HepG2 (cell line): ENCODE data around the gene LSM3. TPM values are rescaled to one million over a fixed set of nuclear protein-coding genes. Genes with fewer than 3 reads are reported as not detected.

Source experiments
- ATAC-seq: fragments of 200-7000 bp; cut with Tn5 transposase; 3 replicates; pipeline ENCODE4 v1.9.1; 2020; ENCODE audit warnings: mild to moderate bottlenecking, moderate library complexity
- BruUV-seq: library from RNA; stranded (reverse); fragments of 400-500 nt; replicated peaks from 2 replicates; lab custom pipeline; 2021; lab: Mats Ljungman, UMichigan
- CTCF ChIA-PET: fragments of 300-600 bp; formaldehyde crosslinking; extraction: SDS; loops from one replicate; lab custom pipeline; 2021; ENCODE audit warnings: low total read pairs, inconsistent platforms, low intra/inter-chr PET ratio; lab: Yijun Ruan, JAX
- POLR2A ChIA-PET: fragments of 350-600 bp; sonication (Branson Sonifier 250); formaldehyde crosslinking; loops from one replicate; lab custom pipeline; 2020; ENCODE audit warnings: antibody characterized with exemption, inconsistent platforms; lab: Yijun Ruan, JAX
- DNase-seq: peaks from one replicate; pipeline ENCODE4 v3.0.0-alpha.2; 2015; ENCODE audit warnings: low spot score
- FAIRE-seq: peaks from 3 replicates; lab custom pipeline; 2011; peaks lifted over from hg19 to GRCh38; lab: Jason Lieb, UNC
- H2AFZ ChIP-seq: one replicate; pipeline ENCODE4 v1.6.1; 2011; ENCODE audit warnings: low read length, inconsistent platforms
- H3K27ac ChIP-seq: fragments of 300-600 bp; 3 replicates; pipeline ENCODE4 v1.8.0; 2011; ENCODE audit warnings: mixed run types, mild to moderate bottlenecking, mixed read lengths, low read length, inconsistent platforms; ENCODE audit not compliant: insufficient read depth; ENCODE audit errors: extremely low read length
- H3K27me3 ChIP-seq, 2 experiments: fragments of 200-600 bp in 1 of 2; 2 replicates in 1 of 2; 3 replicates in 1 of 2; pipeline versions ENCODE4 v1.6.0 to v1.8.0; 2011; ENCODE audit warnings: low read length in 2 of 2, mild to moderate bottlenecking in 2 of 2, moderate library complexity in 2 of 2, inconsistent platforms in 1 of 2; ENCODE audit not compliant: insufficient read depth in 2 of 2, control insufficient read depth in 1 of 2
- H3K36me3 ChIP-seq, 2 experiments: fragments of 200-600 bp in 1 of 2; replicated peaks in 1 of 2; 2 replicates in 1 of 2; 3 replicates in 1 of 2; pipeline versions ENCODE4 v1.5.1 to v1.8.0; 2011; ENCODE audit warnings: low read length in 2 of 2, inconsistent platforms in 1 of 2; ENCODE audit not compliant: insufficient read depth in 2 of 2, control insufficient read depth in 1 of 2
- H3K4me1 ChIP-seq: 2 replicates; pipeline ENCODE4 v1.5.1; 2012; ENCODE audit warnings: low read length, inconsistent platforms; ENCODE audit not compliant: insufficient read depth
- H3K4me2 ChIP-seq: 2 replicates; pipeline ENCODE4 v1.6.0; 2011; ENCODE audit warnings: low read depth, low read length, inconsistent platforms
- H3K4me3 ChIP-seq, 3 experiments: fragments of 200-600 bp in 1 of 3; sonication (generic), shearing (Covaris generic) in 1 of 3; replicated peaks in 1 of 3; 2 replicates each; pipeline ENCODE4 v1.5.1; 2011 to 2016; ENCODE audit warnings: low read length in 3 of 3, inconsistent platforms in 2 of 3, low read depth in 2 of 3, mild to moderate bottlenecking in 2 of 3, control low read depth in 1 of 3, mixed read lengths in 1 of 3; ENCODE audit not compliant: insufficient read depth in 1 of 3
- H3K79me2 ChIP-seq: one replicate; pipeline ENCODE4 v1.6.1; 2011; ENCODE audit warnings: low read length, inconsistent platforms; ENCODE audit not compliant: insufficient read depth
- H3K9ac ChIP-seq: 2 replicates; pipeline ENCODE4 v1.6.0; 2011; ENCODE audit warnings: mild to moderate bottlenecking, low read depth, low read length, inconsistent platforms; ENCODE audit not compliant: insufficient read depth
- H3K9me3 ChIP-seq: 2 replicates; pipeline ENCODE4 v1.5.1; 2012; ENCODE audit warnings: mild to moderate bottlenecking, low read length
- H4K20me1 ChIP-seq: 2 replicates; pipeline ENCODE4 v1.6.0; 2011; ENCODE audit warnings: inconsistent platforms, mild to moderate bottlenecking, low read length, moderate library complexity; ENCODE audit not compliant: insufficient read depth
- CAMTA2 ChIP-seq: sonication (generic); formaldehyde crosslinking; IDR thresholded peaks from 2 replicates; pipeline ENCODE4 v1.4.0; 2020; ENCODE audit warnings: mild to moderate bottlenecking, missing genetic modification reagents, borderline replicate concordance
- HCFC1 ChIP-seq: fragments of 150-350 bp; IDR thresholded peaks from 2 replicates; pipeline ENCODE4 v1.6.1; 2014; ENCODE audit warnings: low read depth, low read length
- HNRNPLL ChIP-seq: fragments of 200-400 bp; formaldehyde crosslinking; IDR thresholded peaks from 2 replicates; pipeline ENCODE4 v1.6.1; 2017; ENCODE audit warnings: mild to moderate bottlenecking, low read depth, low read length; ENCODE audit not compliant: poor library complexity, severe bottlenecking
- IRX3 ChIP-seq: sonication (generic); formaldehyde crosslinking; IDR thresholded peaks from 2 replicates; pipeline ENCODE4 v1.8.1; 2023; ENCODE audit warnings: mild to moderate bottlenecking, low read depth, missing genetic modification reagents, borderline replicate concordance
- MAZ ChIP-seq, 2 experiments: sonication (generic) in 1 of 2; formaldehyde crosslinking in 1 of 2; IDR thresholded peaks; 2 replicates each; pipeline versions ENCODE4 v1.5.0 to v1.6.1; 2012 to 2020; ENCODE audit warnings: low read depth in 2 of 2, mild to moderate bottlenecking in 2 of 2, borderline replicate concordance in 1 of 2, improper control_type of control experiment in 1 of 2, low read length in 1 of 2, missing genetic modification reagents in 1 of 2, moderate library complexity in 1 of 2
- NFE2L2 ChIP-seq: fragments of 150-350 bp; IDR thresholded peaks from 2 replicates; pipeline ENCODE4 v1.6.1; 2014; ENCODE audit warnings: low read length
- RBM39 ChIP-seq: fragments of 200-400 bp; formaldehyde crosslinking; IDR thresholded peaks from one replicate; pipeline ENCODE4 v1.6.1; 2018; ENCODE audit warnings: antibody characterized with exemption, mild to moderate bottlenecking, low read depth, low read length; ENCODE audit not compliant: poor library complexity, severe bottlenecking
- SP4 ChIP-seq: sonication (generic); formaldehyde crosslinking; IDR thresholded peaks from 2 replicates; pipeline ENCODE4 v1.8.1; 2023; ENCODE audit warnings: mild to moderate bottlenecking, missing genetic modification reagents
- ZFP1 ChIP-seq: IDR thresholded peaks from 2 replicates; pipeline ENCODE4 v1.6.1; 2016
- ZMAT3 ChIP-seq: sonication (generic); formaldehyde crosslinking; conservative IDR thresholded peaks from 2 replicates; pipeline ENCODE4 v1.7.0; 2021; ENCODE audit warnings: missing genetic modification reagents
- ZNF350 ChIP-seq: sonication (generic); formaldehyde crosslinking; IDR thresholded peaks from 2 replicates; pipeline ENCODE4 v1.4.0; 2020; ENCODE audit warnings: mild to moderate bottlenecking, low read depth, missing genetic modification reagents, borderline replicate concordance
- ZNF609 ChIP-seq: sonication (generic); formaldehyde crosslinking; IDR thresholded peaks from 2 replicates; pipeline ENCODE4 v1.4.0; 2020; ENCODE audit warnings: mild to moderate bottlenecking, missing genetic modification reagents, borderline replicate concordance
- ZNF746 ChIP-seq: sonication (generic); formaldehyde crosslinking; IDR thresholded peaks from 2 replicates; pipeline ENCODE4 v1.8.0; 2022; ENCODE audit warnings: mild to moderate bottlenecking, missing genetic modification reagents
- ZNF761 ChIP-seq: sonication (generic); formaldehyde crosslinking; conservative IDR thresholded peaks from 2 replicates; pipeline ENCODE4 v1.4.0; 2020; ENCODE audit warnings: mild to moderate bottlenecking, missing genetic modification reagents
- ZNF839 ChIP-seq: sonication (generic); formaldehyde crosslinking; IDR thresholded peaks from 2 replicates; pipeline ENCODE4 v1.4.0; 2020; ENCODE audit warnings: missing genetic modification reagents, mild to moderate bottlenecking, borderline replicate concordance
- ZUFSP ChIP-seq: sonication (generic); formaldehyde crosslinking; IDR thresholded peaks from 2 replicates; pipeline ENCODE4 v1.9.0; 2021; ENCODE audit warnings: missing genetic modification reagents, mild to moderate bottlenecking, borderline replicate concordance
- WGBS: methylation state at CpG from one replicate; pipeline ENCODE4 v1.1.6; 2017; ENCODE audit warnings: low lambda C conversion rate; 5-methylcytosine and 5-hydroxymethylcytosine counted together
- in situ Hi-C: cut with HindIII; loops from 2 replicates; pipeline ENCODE4 v1.10.0; 2017; ENCODE audit warnings: low pct_unique_long_range_greater_than_20kb; ENCODE audit not compliant: extremely low pct_ligation_motif_present
- intact Hi-C: fragments of 100-400 bp; cut with micrococcal nuclease; formaldehyde crosslinking; loops from one replicate; pipeline ENCODE4 v1.10.0; 2022; ENCODE audit not compliant: unreplicated experiment
- polyA plus RNA-seq, 8 experiments: library from polyadenylated mRNA; depleted of rRNA in 3 of 8; stranded (reverse) in 7 of 8; unstranded in 1 of 8; fragments of >200 nt; fragmentation: Illumina TruSeq in 4 of 8; extraction: Trizol in 4 of 8; gene quantifications; 2 replicates each; pipeline versions ENCODE4 v1.2.1 to v1.2.3, GENCODE V29; 2011 to 2016; ENCODE audit warnings: low read depth in 4 of 8, missing spikeins in 1 of 8, mixed read lengths in 1 of 8; ENCODE audit not compliant: insufficient read depth in 1 of 8
- total RNA-seq, 5 experiments: library from RNA; depleted of rRNA; stranded (reverse); fragments of >200 nt; fragmentation: Illumina TruSeq; extraction: Trizol; gene quantifications; 2 replicates each; pipeline ENCODE4 v1.2.3, GENCODE V29; 2016; ENCODE audit warnings: low read depth in 1 of 5

Gene LSM3
- total and polyA plus RNA-seq, 2 of the 13 experiments (the other 11 are each of a cell fraction or from before 2014, with no cell fraction given): 5.1 to 19.4 TPM

- TF ChIP-seq ZMAT3 (CRISPR knock-in tag) (no peak), HNRNPLL (no peak)
Observed at GRCh38 chr3:14244521-14245247, 66.1 kb downstream of the LSM3 start (continued).

GRCh38 chr3:14245248-14245639 lies 66.6 kb downstream of the LSM3 start:
- Histone ChIP-seq H2AFZ (no peak overlapping the region), H3K36me3 (no peaks in the 10 kb centered on the region), H3K4me3 (no peak overlapping the region), H3K4me1 (peaks cover 34% of the 10 kb centered on the region), H3K9ac (no peak overlapping the region), H4K20me1 (no peaks in the 10 kb centered on the region), H3K27ac (no peak overlapping the region), H3K79me2 (no peaks in the 10 kb centered on the region), H3K27me3 (peaks cover 0 to 3% of the 10 kb centered on the region in 2 experiments; a peak in 3 of 5 replicates), H3K4me2 (no peak overlapping the region), H3K9me3 (no peaks in the 10 kb centered on the region)
- no TSS peak for BruUV-seq
- DNase-seq (no peak), FAIRE-seq (no peak), ATAC-seq (no peak)
- POLR2A ChIA-PET: no interaction called here
- in situ Hi-C loops: no loop called here
- CTCF ChIA-PET: no interaction called here
- intact Hi-C loops: no loop called here
- WGBS: 49% methylated on average over 6 of the region's 6 CpGs
- TF ChIP-seq ZNF350 (CRISPR knock-in tag): no peak
- TF ChIP-seq SP4 (CRISPR knock-in tag): no peak
- TF ChIP-seq ZNF761: no peak
- TF ChIP-seq ZNF746: no peak
- TF ChIP-seq MAZ (IDR thresholded peaks at IDR 0.05; ENCODE audit: borderline replicate concordance, low read depth, low read length): no peak
- TF ChIP-seq MAZ (CRISPR knock-in tag; IDR thresholded peaks at IDR 0.05; ENCODE audit: low read depth): no peak
- TF ChIP-seq NFE2L2: no peak
- no peak for TF ChIP-seq CAMTA2 (CRISPR knock-in tag)
- TF ChIP-seq ZNF839 (CRISPR knock-in tag): no peak
- TF ChIP-seq RBM39: no peak
- no peak for TF ChIP-seq HNRNPLL
- TF ChIP-seq IRX3 (CRISPR knock-in tag): no peak
- no peak for TF ChIP-seq ZUFSP (CRISPR knock-in tag)
- no peak for TF ChIP-seq ZFP1 (CRISPR knock-in tag)
- no peak for TF ChIP-seq ZNF609
- no peak for TF ChIP-seq HCFC1
